ENCODE data around the gene SGSM1.

Gene SGSM1

DNA sequence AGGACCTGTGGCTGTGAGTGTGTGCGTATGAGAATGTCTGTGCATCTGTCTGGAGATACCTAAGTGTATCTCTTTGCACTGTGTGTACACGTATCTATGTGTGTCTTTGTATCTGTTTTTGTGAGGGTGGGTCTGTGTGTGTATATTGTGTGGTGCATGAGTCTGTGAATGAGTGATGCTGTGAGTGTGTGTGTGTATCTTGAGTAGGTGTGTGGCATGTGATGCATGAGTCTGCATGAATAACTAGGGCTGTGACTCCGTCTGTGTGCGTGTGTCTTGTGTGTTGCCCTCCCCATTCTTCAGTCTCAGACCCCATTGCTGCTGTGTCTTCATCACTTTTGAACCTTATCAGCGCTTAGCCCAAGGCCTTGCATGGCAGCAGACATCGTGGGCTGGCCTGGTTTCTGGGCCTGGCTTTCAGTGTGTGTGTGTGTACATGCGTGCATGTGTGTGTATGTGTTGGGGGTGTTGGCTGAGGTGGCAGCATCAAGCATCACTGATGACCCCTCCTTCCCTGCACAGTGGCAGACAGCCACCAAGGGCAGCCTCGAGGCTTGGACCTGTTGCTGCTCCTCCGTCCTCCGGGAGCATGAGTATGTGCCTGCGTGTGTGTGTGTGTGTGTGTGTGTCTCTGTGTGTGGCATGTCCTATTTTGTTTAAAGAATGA lies 1.4 kb downstream of the SGSM1 start:
- DNase-seq (ENCODE audit: low read depth) = no peak

DNA sequence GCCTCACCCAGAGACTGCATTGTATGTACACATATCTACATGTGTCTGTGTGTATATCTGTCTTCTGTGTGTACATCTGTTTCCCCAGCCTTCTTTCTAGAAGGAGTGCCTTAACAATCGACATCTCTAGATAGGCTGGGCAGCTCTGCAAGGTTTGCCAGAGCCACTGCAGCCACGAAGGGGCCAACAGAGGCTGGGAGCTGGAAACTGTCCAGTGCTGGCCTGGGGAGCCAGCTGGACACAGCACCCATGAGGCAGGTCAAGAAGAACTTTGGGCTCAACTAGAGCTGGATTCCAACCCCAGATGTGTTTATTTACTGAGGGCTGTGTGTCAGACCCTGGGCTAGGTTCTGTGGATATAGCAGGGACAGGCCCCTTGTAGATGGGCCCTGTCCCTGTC lies 3.3 kb downstream of the SGSM1 start:
- no peak for DNase-seq (ENCODE audit: low read depth)

- no peak for DNase-seq (ENCODE audit: low read depth)
These were observed 4.2 kb downstream of the SGSM1 start for GRCh38 chr22:24810043-24810749.

- DNase-seq (ENCODE audit: low read depth) = no peak
These were observed 7.2 kb downstream of the SGSM1 start for GRCh38 chr22:24812950-24813775.

DNA sequence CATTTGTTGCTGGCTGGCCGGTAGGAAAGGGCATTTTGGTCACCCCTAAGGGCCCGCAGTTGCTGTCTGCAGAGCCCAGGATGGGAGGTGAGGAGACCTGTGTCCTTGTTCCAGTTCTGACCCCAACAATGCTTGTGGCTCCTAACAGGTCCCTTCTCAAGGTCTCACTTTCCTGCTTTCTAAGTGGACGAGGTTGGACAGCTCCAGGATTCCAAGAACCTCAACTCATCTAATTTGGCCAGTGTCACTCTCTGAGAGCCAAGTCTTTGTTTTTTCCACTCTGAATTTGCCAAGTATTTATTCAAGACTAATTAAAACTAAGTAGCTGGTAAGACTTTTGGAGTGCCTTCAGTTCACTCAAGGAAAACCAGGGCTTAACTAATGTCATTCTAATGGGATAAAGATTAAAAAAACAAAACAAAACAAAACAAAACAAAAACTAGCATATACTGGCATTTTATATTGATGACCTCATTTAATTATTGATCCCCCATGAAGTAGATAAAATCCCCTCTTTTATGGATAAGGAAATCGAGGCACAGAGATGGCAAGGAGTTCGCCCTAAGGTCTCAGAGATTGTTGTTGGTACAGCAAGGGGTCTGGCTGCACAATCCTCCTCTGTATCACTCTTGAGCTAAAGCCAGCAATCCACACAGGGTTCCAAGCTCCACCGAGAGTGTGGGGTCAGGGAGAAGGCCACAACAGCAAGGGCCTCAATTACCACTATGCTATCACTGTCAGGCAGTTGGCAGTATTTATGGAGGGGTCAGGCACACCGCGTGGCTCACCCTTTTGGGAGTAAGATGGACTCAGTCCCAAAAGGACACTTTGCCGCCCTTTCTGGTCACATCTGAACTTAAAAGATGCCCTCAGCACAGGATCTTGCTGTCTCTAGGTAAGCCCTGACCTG lies 8.1 kb downstream of the SGSM1 start:
- no peak for DNase-seq (ENCODE audit: low read depth)

DNA sequence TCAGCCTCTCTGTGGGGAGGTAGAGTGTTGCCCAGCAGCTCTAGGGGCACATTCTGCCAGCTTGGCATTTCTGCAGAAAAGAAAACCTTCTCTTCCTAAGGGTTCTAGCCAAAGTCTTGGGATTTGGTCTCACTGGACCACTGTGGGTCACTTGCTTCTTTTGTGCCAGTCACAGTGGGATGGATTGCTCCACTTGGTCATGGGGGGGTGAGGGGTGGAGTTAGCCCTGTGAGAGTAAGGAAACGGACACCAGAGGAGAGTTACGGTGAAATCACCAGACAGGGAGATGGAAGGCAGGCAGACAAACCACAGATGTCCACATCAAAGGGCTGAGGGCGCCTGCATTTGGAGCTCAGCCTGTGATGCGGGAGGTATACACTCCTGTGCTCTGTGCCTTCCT lies 10.8 kb downstream of the SGSM1 start:
- no peak for DNase-seq (ENCODE audit: low read depth)

GRCh38 chr22:24819487-24819886 lies 13.5 kb downstream of the SGSM1 start:
- no peak for DNase-seq (ENCODE audit: low read depth)

DNA sequence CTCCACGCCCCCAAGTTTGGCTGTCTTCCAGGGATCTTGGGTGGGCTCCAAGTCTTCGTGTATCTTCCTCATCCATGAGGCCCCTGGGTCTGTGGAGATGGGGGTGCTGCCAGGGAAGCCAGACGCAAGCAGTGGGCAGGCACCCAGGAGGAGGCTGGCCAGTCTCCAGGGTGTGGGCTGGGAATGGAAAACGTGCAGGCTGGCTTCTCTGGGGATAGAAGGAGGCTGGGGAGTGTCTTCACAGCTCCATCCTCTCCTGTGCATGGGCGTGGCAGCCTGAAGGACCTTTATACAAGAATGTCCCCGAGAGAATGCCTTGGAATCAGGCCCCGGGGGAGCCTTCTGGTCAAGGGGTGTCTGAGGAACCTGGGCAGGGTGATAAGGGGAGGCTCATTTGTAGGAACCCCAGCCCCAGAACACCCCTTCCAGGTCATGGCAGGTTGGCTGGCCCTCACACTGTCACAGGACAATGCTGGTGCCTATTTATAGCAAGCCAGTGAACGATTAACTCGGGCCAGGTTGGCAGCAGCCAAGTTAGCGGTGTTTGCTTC lies 14.0 kb downstream of the SGSM1 start:
- DNase-seq (ENCODE audit: low read depth) = no peak

GRCh38 chr22:24822471-24822870 lies 16.5 kb downstream of the SGSM1 start:
- no peak for DNase-seq (ENCODE audit: low read depth)

DNA sequence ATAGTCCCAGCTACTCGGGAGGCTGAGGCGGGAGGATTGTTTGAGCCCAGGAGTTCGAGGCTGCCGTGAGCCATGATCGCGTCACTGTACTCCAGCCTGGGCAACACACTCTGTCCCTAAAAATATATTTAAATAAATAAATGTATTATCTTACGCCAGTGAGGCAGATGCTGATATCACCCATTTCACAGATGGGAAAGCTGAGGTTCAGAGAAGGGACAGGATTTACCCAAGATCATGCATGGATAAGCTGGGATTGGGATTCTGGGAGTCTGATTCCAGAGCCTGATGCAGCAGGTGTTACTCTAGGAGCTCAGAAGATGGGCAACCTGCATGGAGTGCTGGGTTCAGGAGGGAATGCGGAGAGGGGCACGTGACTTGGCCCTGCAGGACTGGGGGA lies 17.8 kb downstream of the SGSM1 start:
- DNase-seq (ENCODE audit: low read depth) = no peak

GRCh38 chr22:24824250-24824649 lies 18.2 kb downstream of the SGSM1 start:
- no peak for DNase-seq (ENCODE audit: low read depth)

- DNase-seq (ENCODE audit: low read depth) = no peak
These were observed 18.9 kb downstream of the SGSM1 start for GRCh38 chr22:24824915-24825314.

DNA sequence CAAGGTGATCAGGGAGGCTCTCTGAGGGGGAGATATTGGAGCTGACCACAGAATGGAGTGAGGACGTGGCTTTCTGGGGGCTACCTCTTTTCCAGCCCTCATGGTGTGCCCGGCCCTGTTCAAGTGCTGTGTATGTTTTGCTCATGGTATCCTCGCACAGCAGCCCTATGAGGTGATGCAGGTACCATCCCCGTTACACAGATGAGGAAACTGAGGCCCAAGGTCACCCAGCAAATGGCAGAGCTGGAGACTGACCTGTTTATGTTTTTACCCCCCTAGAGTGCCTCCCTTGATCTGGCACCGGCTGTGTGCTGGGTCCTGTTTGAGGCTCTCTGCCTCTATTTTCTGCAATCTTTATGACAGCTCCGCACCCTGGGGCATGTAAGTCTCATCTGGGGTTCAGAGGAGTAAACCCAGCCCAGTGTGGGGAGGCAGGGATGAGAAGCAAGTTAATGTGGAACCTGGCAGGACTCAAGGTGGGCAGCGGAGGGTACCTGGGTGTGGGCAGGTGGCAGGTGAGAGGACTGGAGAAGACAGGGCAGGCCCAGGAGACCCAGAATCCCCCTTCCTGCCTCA lies 20.8 kb downstream of the SGSM1 start:
- DNase-seq (ENCODE audit: low read depth) = no peak

DNA sequence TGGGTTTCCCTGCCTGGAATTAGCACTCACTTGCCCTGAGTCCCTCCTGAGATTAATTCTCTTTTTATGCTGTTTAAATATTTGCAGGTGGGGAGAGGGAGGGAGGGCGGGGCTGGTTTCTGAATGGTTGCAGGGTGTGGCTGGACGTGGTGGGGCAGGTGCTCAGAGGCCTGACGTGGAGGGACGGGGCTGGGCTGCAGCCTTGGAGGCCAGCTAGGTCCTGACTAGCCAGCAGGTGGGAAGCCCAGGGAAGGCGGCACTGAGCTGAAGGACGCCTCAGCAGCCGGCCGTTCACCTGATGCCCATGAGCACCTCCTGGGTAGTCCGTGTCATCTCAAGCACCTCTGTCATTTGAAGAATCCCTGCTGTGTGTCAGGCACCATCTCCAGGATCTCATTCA lies 21.3 kb downstream of the SGSM1 start:
- DNase-seq (ENCODE audit: low read depth) = no peak

GRCh38 chr22:24830205-24830979 lies 24.4 kb downstream of the SGSM1 start:
- no peak for DNase-seq (ENCODE audit: low read depth)

- no peak for DNase-seq (ENCODE audit: low read depth)
These were observed 25.7 kb downstream of the SGSM1 start for GRCh38 chr22:24831687-24832086.

DNA sequence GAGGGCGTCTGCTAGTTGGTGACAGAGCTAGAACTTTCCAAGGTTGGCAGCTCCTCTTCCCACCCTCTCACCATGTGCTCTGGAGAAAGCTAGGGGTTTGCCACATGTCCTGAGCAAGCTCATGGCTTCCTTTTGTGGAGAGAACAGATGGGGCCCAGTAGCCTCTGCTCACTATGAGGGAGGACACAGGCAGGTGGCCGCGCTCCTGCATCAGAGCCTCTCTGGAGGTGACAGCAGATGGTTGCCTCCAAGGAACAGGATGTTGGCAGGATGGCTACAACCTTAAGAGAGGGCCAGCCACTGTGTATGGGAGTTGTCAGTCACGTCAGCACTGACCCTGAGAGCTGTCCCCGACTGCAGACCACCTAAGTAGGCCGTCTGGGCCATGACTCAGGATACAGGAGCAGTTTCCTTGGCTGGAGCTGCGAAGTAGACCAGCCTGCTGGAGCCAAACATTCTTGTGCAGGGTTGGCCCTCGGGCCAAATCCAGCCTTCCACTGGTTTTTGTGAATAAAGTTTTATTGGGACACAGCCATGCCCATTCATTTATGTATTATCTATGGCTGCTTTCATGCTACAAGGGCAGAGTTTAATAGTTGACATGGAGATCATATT lies 28.0 kb downstream of the SGSM1 start:
- no peak for DNase-seq (ENCODE audit: low read depth)

DNA sequence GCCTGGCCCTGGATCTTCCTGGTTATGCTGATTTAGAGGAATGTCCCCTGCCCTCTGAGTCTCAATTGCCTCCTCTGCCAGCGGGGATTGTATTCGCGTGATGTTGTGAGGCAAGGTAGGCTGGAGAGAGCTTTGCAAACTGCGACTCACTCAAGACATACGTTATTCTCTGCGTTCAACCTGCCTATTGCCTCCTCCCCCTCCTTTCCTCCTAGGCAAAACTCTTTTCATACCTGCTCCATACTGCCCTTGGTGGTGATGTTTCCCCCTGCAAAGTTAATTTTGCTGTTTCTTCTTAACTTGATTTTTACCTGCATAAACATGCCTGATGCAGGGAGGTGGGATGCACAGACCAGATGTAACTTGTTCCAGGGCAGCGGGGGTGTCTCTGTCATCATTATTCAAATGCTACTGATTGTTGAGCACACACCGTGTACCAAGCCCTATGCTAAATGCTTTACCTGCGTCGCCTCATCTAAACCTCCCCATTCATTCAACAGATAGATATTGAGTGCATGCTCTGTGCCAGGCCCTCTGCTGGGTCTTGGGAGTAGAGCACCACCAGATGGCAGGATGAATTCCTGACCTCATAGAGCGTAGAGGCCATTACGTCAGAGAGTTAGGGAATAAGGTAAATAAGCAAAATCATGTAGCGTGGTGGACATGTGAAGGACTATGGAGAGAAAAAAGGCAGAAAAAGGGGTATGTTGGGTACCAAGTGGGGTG lies 29.0 kb downstream of the SGSM1 start:
- DNase-seq (ENCODE audit: low read depth) = no peak

- no peak for DNase-seq (ENCODE audit: low read depth)
These were observed 30.3 kb downstream of the SGSM1 start for GRCh38 chr22:24836282-24836681.
